Osteoblast (primary cell): ENCODE results near the gene DNAJC5. TPM values are rescaled to one million over a fixed set of nuclear protein-coding genes. Genes with fewer than 3 reads are reported as not detected.
A peak's percentile ranks its signal among the peaks of the same experiment; 100 is the strongest.

Source experiments
- DNase-seq: peaks from one replicate; pipeline ENCODE4 v3.0.0; 2011; ENCODE audit warnings: low spot score, mixed read lengths; ENCODE audit not compliant: insufficient read length; ENCODE audit errors: missing footprints
- H2AFZ ChIP-seq: 2 replicates; pipeline ENCODE4 v1.6.0; 2011; ENCODE audit warnings: mild to moderate bottlenecking, low read length
- H3K27ac ChIP-seq: 2 replicates; pipeline ENCODE4 v1.5.1; 2011; ENCODE audit warnings: mild to moderate bottlenecking, low read depth, low read length, moderate library complexity
- H3K27me3 ChIP-seq: 2 replicates; pipeline ENCODE4 v1.6.0; 2012; ENCODE audit warnings: mild to moderate bottlenecking, control low read depth, inconsistent platforms, low read length, moderate library complexity; ENCODE audit not compliant: insufficient read depth
- H3K36me3 ChIP-seq: 2 replicates; pipeline ENCODE4 v1.5.1; 2011; ENCODE audit warnings: mild to moderate bottlenecking, low read length, control low read depth, moderate library complexity; ENCODE audit not compliant: insufficient read depth
- H3K4me1 ChIP-seq: 2 replicates; pipeline ENCODE4 v1.5.1; 2011; ENCODE audit warnings: mild to moderate bottlenecking, low read length, control low read depth, moderate library complexity; ENCODE audit not compliant: insufficient read depth
- H3K4me2 ChIP-seq: 2 replicates; pipeline ENCODE4 v1.6.0; 2011; ENCODE audit warnings: mild to moderate bottlenecking, low read length; ENCODE audit not compliant: insufficient read depth
- H3K4me3 ChIP-seq: fragments of 200-600 bp; sonication (generic); 3 replicates; pipeline ENCODE4 v1.5.1; 2012; ENCODE audit warnings: mild to moderate bottlenecking, low read length, inconsistent platforms; ENCODE audit not compliant: insufficient read depth
- H3K79me2 ChIP-seq: 2 replicates; pipeline ENCODE4 v1.6.0; 2012; ENCODE audit warnings: mild to moderate bottlenecking, low read length, control low read depth, inconsistent platforms; ENCODE audit not compliant: insufficient read depth
- H3K9me3 ChIP-seq: 2 replicates; pipeline ENCODE4 v1.5.1; 2011; ENCODE audit warnings: low read depth, low read length, control low read depth
- H4K20me1 ChIP-seq: 2 replicates; pipeline ENCODE4 v1.6.0; 2012; ENCODE audit warnings: mild to moderate bottlenecking, low read length, control low read depth; ENCODE audit not compliant: insufficient read depth
- total RNA-seq: library from RNA; depleted of rRNA; stranded (reverse); fragments of >200 nt; gene quantifications from 2 replicates; pipeline ENCODE4 v1.2.3, GENCODE V29; 2012
- TF ChIP-seq, protein P1 (sequence below): IDR thresholded peaks from 2 replicates; pipeline ENCODE4 v1.5.1; 2011; ENCODE audit warnings: mild to moderate bottlenecking, low read depth, low read length, moderate library complexity; ENCODE audit errors: extremely low read depth

DNAJC5 gene
- total RNA-seq, 1 donor: 53.9 TPM

DNA sequence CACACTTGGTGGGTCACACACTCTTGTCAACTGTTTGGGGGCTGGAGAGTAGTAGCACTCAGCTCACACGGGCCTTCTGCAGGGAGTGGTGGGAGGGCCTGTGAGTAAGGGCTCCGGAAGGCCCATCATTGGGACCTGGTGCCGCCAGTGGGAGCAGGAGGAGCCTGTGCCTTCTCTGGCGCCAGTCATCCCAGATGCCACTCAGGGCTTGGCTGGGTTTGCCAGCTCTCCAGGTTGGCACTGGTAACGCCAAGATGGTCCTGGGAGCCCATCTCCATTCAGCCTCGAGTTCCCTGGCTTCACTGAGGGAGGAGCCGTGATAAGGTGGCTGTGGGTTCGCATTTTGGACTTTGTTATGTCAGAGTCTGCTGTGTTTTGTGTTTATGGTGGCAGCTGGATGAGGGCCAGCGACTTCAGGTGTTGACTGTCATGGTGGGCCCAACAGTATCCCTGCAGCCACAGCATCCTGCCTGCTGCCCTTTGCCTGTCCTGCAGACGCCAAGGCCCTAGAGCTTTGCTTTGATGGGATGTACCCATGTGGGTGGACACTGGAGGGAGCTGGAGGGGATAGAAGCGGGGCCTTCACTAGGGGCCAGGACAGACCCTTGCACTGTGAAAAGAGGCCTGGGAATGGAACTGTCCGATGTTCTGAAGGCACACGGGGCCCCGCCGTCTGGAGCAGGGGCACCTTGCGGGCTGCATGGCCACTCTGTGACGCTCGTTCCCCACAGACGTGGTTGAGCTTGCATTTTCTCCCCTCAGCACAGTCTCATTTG lies 13.3 kb upstream of the DNAJC5 start:
- peaks cover 80% of the 10 kb centered on the region for H3K79me2 ChIP-seq
- H3K9me3 ChIP-seq: no peaks in the 10 kb centered on the region
- H2AFZ ChIP-seq: no peak overlapping the region
- TF ChIP-seq, protein P1, sequence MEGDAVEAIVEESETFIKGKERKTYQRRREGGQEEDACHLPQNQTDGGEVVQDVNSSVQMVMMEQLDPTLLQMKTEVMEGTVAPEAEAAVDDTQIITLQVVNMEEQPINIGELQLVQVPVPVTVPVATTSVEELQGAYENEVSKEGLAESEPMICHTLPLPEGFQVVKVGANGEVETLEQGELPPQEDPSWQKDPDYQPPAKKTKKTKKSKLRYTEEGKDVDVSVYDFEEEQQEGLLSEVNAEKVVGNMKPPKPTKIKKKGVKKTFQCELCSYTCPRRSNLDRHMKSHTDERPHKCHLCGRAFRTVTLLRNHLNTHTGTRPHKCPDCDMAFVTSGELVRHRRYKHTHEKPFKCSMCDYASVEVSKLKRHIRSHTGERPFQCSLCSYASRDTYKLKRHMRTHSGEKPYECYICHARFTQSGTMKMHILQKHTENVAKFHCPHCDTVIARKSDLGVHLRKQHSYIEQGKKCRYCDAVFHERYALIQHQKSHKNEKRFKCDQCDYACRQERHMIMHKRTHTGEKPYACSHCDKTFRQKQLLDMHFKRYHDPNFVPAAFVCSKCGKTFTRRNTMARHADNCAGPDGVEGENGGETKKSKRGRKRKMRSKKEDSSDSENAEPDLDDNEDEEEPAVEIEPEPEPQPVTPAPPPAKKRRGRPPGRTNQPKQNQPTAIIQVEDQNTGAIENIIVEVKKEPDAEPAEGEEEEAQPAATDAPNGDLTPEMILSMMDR: no peak
- no peaks in the 10 kb centered on the region for H3K27me3 ChIP-seq
- H3K4me3 ChIP-seq: no peak overlapping the region
- H3K4me1 ChIP-seq: no peaks in the 10 kb centered on the region
- peaks cover 73% of the 10 kb centered on the region for H4K20me1 ChIP-seq
- H3K4me2 ChIP-seq: no peak overlapping the region
- peaks cover 62% of the 10 kb centered on the region for H3K36me3 ChIP-seq
- H3K27ac ChIP-seq: no peak overlapping the region
- DNase-seq: peak; percentile 55

DNA sequence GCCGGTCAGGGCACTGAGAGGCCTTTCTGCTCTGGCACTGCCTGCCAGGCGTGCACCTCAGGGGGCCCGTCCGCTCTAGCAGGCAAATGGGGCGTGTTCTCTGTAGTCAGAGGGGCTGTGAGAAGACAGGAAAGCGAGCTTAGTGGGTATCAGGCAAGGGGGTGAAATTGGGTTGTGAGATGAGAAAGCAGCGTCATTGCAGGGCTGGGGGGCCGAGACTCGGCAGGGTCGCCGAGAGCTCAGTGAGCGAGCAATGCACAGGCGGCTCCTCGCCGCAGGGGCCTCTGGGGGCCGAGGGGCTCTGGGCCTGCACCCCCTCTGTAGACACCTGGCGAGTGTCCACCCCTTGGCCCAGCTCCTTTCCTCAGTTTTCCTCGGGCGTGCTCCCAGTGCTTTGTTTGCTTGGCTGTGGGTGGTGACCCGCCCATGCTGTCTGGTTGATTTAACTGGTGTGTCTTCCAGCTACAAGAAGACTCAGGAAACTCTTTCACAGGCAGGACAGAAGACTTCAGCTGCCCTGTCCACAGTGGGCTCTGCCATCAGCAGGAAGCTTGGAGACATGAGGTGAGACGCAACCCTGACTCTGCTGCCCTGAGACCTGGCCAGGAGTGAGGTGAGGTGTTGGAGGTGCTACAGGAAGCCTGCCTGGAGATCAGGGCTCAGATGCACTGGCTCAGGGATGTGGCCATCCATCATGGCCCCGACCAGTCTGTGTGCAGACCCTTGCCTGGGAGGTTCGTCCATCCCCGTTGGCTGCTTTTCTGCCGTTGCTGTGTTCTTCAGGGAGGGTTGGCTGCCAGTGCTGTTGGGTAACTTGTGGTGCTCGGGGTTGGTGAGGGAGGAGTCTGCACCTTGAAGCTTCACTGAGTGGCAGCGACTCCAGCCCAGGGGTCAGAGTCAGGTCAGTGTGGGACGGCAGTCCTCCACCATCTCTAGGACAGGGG lies 12.4 kb upstream of the DNAJC5 start:
- Histone ChIP-seq H4K20me1 (peaks cover 76% of the 10 kb centered on the region), H3K27ac (no peak overlapping the region), H3K4me2 (no peak overlapping the region), H3K9me3 (no peaks in the 10 kb centered on the region), H2AFZ (no peak overlapping the region), H3K27me3 (no peaks in the 10 kb centered on the region), H3K4me1 (no peaks in the 10 kb centered on the region), H3K79me2 (peaks cover 83% of the 10 kb centered on the region), H3K36me3 (peaks cover 65% of the 10 kb centered on the region), H3K4me3 (no peak overlapping the region)
- TF ChIP-seq, protein P1: no peak
- peak; percentile 66 for DNase-seq

DNA sequence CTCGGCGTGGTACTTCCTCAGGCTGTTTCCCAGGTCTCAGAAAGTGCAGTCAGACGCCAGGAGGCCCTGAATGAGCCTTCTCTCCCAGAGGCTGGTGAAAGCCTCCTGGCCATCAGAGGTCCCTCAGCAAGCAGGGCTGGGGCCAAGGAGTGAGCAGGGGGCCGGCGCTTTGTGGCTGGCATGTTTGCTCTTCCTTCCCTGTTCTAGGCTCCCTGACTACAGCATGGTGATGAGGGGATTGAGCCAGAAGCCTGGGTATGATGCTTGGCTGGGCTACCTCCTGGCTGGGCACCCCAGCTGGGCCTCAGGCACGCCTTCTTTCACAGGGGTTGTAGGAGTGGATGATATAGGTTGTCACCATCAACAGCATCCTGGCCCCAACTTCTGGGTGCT lies 11.7 kb upstream of the DNAJC5 start:
- H3K36me3 ChIP-seq: peaks cover 66% of the 10 kb centered on the region

More for the DNA sequence above, 11.7 kb upstream of the DNAJC5 start:
- no peaks in the 10 kb centered on the region for H3K4me1 ChIP-seq
- no peak overlapping the region for H2AFZ ChIP-seq
- no peak overlapping the region for H3K4me3 ChIP-seq
- H3K79me2 ChIP-seq: peaks cover 83% of the 10 kb centered on the region
- H3K9me3 ChIP-seq: no peaks in the 10 kb centered on the region
- H3K27ac ChIP-seq: no peak overlapping the region
- DNase-seq: peak; percentile 77
- TF ChIP-seq, protein P1: no peak
- no peak overlapping the region for H3K4me2 ChIP-seq
- no peaks in the 10 kb centered on the region for H3K27me3 ChIP-seq
- peaks cover 76% of the 10 kb centered on the region for H4K20me1 ChIP-seq
